ENCODE results near the gene PLA1A.

DNA sequence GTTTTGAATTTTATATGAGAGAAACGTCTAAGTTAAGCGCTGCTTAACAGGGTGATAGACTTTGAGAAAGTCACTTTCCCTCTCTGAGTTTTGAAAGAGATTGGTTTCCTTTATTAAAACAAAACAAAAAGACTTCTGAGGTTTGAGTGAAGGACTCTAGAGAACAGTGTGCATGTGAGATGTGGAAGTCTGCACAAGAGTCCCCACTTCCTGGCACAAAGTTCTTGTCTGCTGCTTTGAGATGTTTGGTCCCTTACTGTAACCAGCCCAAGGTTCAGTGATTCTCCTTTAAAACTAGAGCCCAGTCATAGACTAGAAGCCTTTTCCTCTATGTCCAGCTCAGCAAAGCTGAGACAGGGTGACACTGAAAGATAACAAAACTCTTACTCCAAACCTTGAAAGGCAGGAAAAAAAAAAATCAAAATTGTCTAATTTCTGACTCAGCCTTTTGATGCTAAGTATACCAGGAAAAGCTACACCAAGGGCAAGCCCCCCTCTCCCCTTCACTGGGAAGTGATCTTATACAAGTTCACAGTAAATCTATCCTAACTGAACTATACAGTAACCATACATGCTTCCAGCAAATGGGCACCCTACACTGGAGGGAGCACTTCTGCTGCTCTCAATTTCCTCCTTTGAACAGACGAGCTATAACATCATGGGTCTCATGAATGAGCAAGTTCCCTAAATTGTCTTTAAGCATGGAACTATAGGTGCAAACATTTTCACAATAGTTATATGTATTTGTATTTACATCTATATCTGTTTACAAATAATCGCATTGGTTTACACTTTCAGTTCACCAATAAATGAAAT lies 60.4 kb downstream of the PLA1A start:
- TF ChIP-seq ZNF10 (tag by site-specific recombination; IDR thresholded peaks at IDR 0.05) = no peak
- TF ChIP-seq, protein P1, sequence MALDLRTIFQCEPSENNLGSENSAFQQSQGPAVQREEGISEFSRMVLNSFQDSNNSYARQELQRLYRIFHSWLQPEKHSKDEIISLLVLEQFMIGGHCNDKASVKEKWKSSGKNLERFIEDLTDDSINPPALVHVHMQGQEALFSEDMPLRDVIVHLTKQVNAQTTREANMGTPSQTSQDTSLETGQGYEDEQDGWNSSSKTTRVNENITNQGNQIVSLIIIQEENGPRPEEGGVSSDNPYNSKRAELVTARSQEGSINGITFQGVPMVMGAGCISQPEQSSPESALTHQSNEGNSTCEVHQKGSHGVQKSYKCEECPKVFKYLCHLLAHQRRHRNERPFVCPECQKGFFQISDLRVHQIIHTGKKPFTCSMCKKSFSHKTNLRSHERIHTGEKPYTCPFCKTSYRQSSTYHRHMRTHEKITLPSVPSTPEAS (tag by site-specific recombination; IDR thresholded peaks at IDR 0.05) = no peak
